Liver (tissue), 9 donors: ENCODE data around the gene WBP2. TPM values are rescaled to one million over a fixed set of nuclear protein-coding genes. Genes with fewer than 3 reads are reported as not detected.

Experiments used
- DNase-seq: peaks from one replicate; pipeline ENCODE4 v3.0.0-alpha.2; 2017; ENCODE audit warnings: low spot score
- H3K27ac ChIP-seq, 2 donors: one replicate each; pipeline ENCODE4 v1.7.0; 2013; ENCODE audit warnings: inconsistent platforms in 2 of 2, low read length in 2 of 2, control low read depth in 1 of 2, low read depth in 1 of 2, mild to moderate bottlenecking in 1 of 2
- H3K27me3 ChIP-seq, 4 donors: one replicate each; pipeline versions ENCODE4 v1.6.1 to v1.7.0; 2013; ENCODE audit warnings: low read length in 3 of 4, inconsistent platforms in 1 of 4, mild to moderate bottlenecking in 1 of 4, moderate library complexity in 1 of 4; ENCODE audit not compliant: control insufficient read depth in 4 of 4, insufficient read depth in 4 of 4
- H3K36me3 ChIP-seq, 4 donors: one replicate each; pipeline versions ENCODE4 v1.6.1 to v1.7.0; 2013; ENCODE audit warnings: low read length in 3 of 4, mild to moderate bottlenecking in 3 of 4, low read depth in 1 of 4, moderate library complexity in 1 of 4; ENCODE audit not compliant: control insufficient read depth in 4 of 4, insufficient read depth in 3 of 4
- H3K4me1 ChIP-seq, 4 donors: one replicate each; pipeline versions ENCODE4 v1.6.1 to v1.7.0; 2013; ENCODE audit warnings: low read length in 3 of 4, mild to moderate bottlenecking in 3 of 4, moderate library complexity in 1 of 4; ENCODE audit not compliant: control insufficient read depth in 4 of 4, insufficient read depth in 4 of 4
- H3K4me3 ChIP-seq, 3 donors: one replicate each; pipeline versions ENCODE4 v1.6.1 to v1.7.0; 2013; ENCODE audit warnings: low read length in 3 of 3, control low read depth in 1 of 3, low read depth in 1 of 3, mild to moderate bottlenecking in 1 of 3
- H3K9ac ChIP-seq, 2 donors: one replicate each; pipeline ENCODE4 v1.7.0; 2013; ENCODE audit warnings: low read length in 2 of 2, mild to moderate bottlenecking in 2 of 2, moderate library complexity in 2 of 2, control low read depth in 1 of 2, low read depth in 1 of 2
- H3K9me3 ChIP-seq, 4 donors: one replicate each; pipeline versions ENCODE4 v1.6.1 to v1.7.0; 2013; ENCODE audit warnings: low read length in 3 of 4; ENCODE audit not compliant: control insufficient read depth in 4 of 4
- FOXA1 ChIP-seq: IDR thresholded peaks from 2 replicates; pipeline ENCODE4 v1.6.1; 2016; ENCODE audit warnings: antibody characterized with exemption
- FOXA2 ChIP-seq: IDR thresholded peaks from 2 replicates; pipeline ENCODE4 v1.6.1; 2016; ENCODE audit warnings: antibody characterized with exemption
- HNF4A ChIP-seq, 2 donors: conservative IDR thresholded peaks; 2 replicates each; pipeline ENCODE4 v1.6.1; 2016; ENCODE audit warnings: antibody characterized with exemption in 2 of 2, mild to moderate bottlenecking in 2 of 2
- RAD21 ChIP-seq, 2 donors: IDR thresholded peaks; 2 replicates each; pipeline ENCODE4 v1.6.1; 2016; ENCODE audit warnings: antibody characterized with exemption in 2 of 2, mild to moderate bottlenecking in 2 of 2
- REST ChIP-seq: IDR thresholded peaks from 2 replicates; pipeline ENCODE4 v1.6.1; 2016; ENCODE audit warnings: antibody characterized with exemption, mild to moderate bottlenecking
- RXRA ChIP-seq, 2 donors: IDR thresholded peaks; 2 replicates each; pipeline ENCODE4 v1.6.1; 2017 to 2018; ENCODE audit warnings: antibody characterized with exemption in 2 of 2, mild to moderate bottlenecking in 1 of 2
- TAF1 ChIP-seq: conservative IDR thresholded peaks from 2 replicates; pipeline ENCODE4 v1.6.1; 2016; ENCODE audit warnings: antibody characterized with exemption, mild to moderate bottlenecking
- YY1 ChIP-seq: IDR thresholded peaks from 2 replicates; pipeline ENCODE4 v1.6.1; 2016; ENCODE audit warnings: antibody characterized with exemption, mild to moderate bottlenecking
- WGBS: extraction: QIAGEN DNeasy Blood & Tissue Kit; methylation state at CpG from one replicate; pipeline ENCODE4 v1.1.7; 2013; 5-methylcytosine and 5-hydroxymethylcytosine counted together
- polyA plus RNA-seq, 2 donors: library from polyadenylated mRNA; stranded (reverse) in 1 of 2; unstranded in 1 of 2; fragments of 200-250 nt in 1 of 2; fragments of >200 nt in 1 of 2; fragmentation: Nextera tagmentation in 1 of 2; extraction: Ambion mirVana in 1 of 2; gene quantifications; one replicate each; pipeline versions ENCODE4 v1.2.1 to v1.2.3, GENCODE V29; 2013 to 2015
- total RNA-seq, 2 donors: library from RNA; depleted of rRNA; stranded (reverse); fragments of >200 nt; gene quantifications; one replicate each; pipeline ENCODE4 v1.2.3, GENCODE V29; 2014
- TF ChIP-seq, protein P1 (sequence below): IDR thresholded peaks from 2 replicates; pipeline ENCODE4 v1.6.1; 2016; ENCODE audit warnings: antibody characterized with exemption
- TF ChIP-seq, protein P2 (sequence below): fragments of 150-350 bp; IDR thresholded peaks from 2 replicates; pipeline ENCODE4 v1.5.1; 2017; ENCODE audit warnings: improper control_type of control experiment, low read depth, low read length; ENCODE audit not compliant: missing input control
- donor health status: healthy.
- donor health status: healthy.
- donor health status: healthy.
- donor health status: healthy.
- donor health status: healthy.

Gene WBP2
- total and polyA plus RNA-seq, 4 donors, result 29.0 to 99.4 (median 51.6) TPM

GRCh38 chr17:75892556-75893224, 37.6 kb upstream of the WBP2 start:
- no peak for TF ChIP-seq FOXA2
- TF ChIP-seq FOXA1, result no peak
- TF ChIP-seq, protein P1, sequence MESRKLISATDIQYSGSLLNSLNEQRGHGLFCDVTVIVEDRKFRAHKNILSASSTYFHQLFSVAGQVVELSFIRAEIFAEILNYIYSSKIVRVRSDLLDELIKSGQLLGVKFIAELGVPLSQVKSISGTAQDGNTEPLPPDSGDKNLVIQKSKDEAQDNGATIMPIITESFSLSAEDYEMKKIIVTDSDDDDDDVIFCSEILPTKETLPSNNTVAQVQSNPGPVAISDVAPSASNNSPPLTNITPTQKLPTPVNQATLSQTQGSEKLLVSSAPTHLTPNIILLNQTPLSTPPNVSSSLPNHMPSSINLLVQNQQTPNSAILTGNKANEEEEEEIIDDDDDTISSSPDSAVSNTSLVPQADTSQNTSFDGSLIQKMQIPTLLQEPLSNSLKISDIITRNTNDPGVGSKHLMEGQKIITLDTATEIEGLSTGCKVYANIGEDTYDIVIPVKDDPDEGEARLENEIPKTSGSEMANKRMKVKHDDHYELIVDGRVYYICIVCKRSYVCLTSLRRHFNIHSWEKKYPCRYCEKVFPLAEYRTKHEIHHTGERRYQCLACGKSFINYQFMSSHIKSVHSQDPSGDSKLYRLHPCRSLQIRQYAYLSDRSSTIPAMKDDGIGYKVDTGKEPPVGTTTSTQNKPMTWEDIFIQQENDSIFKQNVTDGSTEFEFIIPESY, result no peak
- no peak for TF ChIP-seq YY1
- TF ChIP-seq, protein P2, sequence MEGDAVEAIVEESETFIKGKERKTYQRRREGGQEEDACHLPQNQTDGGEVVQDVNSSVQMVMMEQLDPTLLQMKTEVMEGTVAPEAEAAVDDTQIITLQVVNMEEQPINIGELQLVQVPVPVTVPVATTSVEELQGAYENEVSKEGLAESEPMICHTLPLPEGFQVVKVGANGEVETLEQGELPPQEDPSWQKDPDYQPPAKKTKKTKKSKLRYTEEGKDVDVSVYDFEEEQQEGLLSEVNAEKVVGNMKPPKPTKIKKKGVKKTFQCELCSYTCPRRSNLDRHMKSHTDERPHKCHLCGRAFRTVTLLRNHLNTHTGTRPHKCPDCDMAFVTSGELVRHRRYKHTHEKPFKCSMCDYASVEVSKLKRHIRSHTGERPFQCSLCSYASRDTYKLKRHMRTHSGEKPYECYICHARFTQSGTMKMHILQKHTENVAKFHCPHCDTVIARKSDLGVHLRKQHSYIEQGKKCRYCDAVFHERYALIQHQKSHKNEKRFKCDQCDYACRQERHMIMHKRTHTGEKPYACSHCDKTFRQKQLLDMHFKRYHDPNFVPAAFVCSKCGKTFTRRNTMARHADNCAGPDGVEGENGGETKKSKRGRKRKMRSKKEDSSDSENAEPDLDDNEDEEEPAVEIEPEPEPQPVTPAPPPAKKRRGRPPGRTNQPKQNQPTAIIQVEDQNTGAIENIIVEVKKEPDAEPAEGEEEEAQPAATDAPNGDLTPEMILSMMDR, result no peak
- no peak for TF ChIP-seq TAF1
- no peak for TF ChIP-seq RAD21 (IDR thresholded peaks at IDR 0.05)
- no peak for TF ChIP-seq REST
- WGBS, result 95% methylated on average over 16 of the region's 16 CpGs
- Histone ChIP-seq H3K36me3 (peaks cover 0 to 1% (median 0%) of the 10 kb centered on the region in 4 donors), H3K27me3 (no peaks in the 10 kb centered on the region), H3K9me3 (no peaks in the 10 kb centered on the region), H3K27ac (no peak overlapping the region), H3K4me1 (peaks cover 11 to 38% (median 24%) of the 10 kb centered on the region in 4 donors), H3K4me3 (no peak overlapping the region), H3K9ac (no peak overlapping the region)
- DNase-seq, result no peak

GRCh38 chr17:75891605-75892555, 36.7 kb upstream of the WBP2 start:
- H3K9ac ChIP-seq, result no peak overlapping the region
- no peak overlapping the region for H3K4me3 ChIP-seq
- WGBS, result 78% methylated on average over 32 of the region's 32 CpGs
- no peaks in the 10 kb centered on the region for H3K9me3 ChIP-seq
- H3K27ac ChIP-seq, result no peak overlapping the region
- TF ChIP-seq FOXA2, result no peak
- peak in 1 of 2 donors; percentile 35 for TF ChIP-seq HNF4A (conservative IDR thresholded peaks at IDR 0.05)
- TF ChIP-seq RXRA (IDR thresholded peaks at IDR 0.05), result no peak
- no peak for TF ChIP-seq FOXA1
- peaks cover 0 to 1% (median 0%) of the 10 kb centered on the region in 4 donors for H3K36me3 ChIP-seq
- peaks cover 11 to 38% (median 24%) of the 10 kb centered on the region in 4 donors for H3K4me1 ChIP-seq
- no peaks in the 10 kb centered on the region for H3K27me3 ChIP-seq
- DNase-seq, result peak; percentile 71
